C4-2B (cell line): ENCODE results near the gene MTMR11.

ENCODE experiments used
- ZFX ChIP-seq: fragments of 450-650 bp; IDR thresholded peaks from 2 replicates; pipeline ENCODE4 v1.6.1; 2017
- TF ChIP-seq, protein P1 (sequence below): fragments of 450-650 bp; conservative IDR thresholded peaks from 2 replicates; pipeline ENCODE4 v1.5.1; 2017; ENCODE audit warnings: mild to moderate bottlenecking

DNA sequence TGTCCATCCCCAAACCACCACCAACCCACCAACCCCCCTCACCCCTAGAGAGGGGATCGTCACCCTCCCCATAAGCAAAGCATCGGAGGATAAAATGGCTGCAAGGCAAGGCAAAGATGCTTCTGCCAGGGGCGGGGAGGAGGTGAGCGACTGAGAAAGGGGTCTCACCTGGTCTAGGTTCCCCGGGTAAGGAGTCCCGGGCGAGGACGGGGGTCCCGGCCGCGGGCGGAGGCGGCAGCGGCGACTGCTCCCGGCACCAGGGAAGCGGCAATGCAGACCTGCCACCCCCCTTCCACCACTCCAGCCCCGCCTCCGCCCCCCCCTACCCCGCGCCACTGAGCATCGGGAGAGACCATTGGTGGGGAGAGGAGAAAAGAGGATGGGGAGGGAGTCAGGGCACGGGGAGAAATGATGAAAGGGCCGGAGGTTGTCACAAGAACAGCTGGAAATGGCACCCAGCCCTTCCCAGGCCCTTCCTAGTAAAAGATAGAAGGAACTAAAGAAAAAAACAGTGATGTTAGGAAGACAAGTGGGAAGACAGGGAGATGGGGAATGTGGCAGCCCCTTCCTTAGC lies 19.0 kb downstream of the MTMR11 start, which contains the start of gene SV2A:
- TF ChIP-seq, protein P1, sequence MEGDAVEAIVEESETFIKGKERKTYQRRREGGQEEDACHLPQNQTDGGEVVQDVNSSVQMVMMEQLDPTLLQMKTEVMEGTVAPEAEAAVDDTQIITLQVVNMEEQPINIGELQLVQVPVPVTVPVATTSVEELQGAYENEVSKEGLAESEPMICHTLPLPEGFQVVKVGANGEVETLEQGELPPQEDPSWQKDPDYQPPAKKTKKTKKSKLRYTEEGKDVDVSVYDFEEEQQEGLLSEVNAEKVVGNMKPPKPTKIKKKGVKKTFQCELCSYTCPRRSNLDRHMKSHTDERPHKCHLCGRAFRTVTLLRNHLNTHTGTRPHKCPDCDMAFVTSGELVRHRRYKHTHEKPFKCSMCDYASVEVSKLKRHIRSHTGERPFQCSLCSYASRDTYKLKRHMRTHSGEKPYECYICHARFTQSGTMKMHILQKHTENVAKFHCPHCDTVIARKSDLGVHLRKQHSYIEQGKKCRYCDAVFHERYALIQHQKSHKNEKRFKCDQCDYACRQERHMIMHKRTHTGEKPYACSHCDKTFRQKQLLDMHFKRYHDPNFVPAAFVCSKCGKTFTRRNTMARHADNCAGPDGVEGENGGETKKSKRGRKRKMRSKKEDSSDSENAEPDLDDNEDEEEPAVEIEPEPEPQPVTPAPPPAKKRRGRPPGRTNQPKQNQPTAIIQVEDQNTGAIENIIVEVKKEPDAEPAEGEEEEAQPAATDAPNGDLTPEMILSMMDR = no peak
- TF ChIP-seq ZFX = no peak
